Epithelial cell of esophagus (primary cell): ENCODE results near the gene PRPH2.

Experiments
- DNase-seq: peaks from one replicate; pipeline ENCODE4 v3.0.0; 2010; ENCODE audit warnings: low read depth
- H3K4me3 ChIP-seq: 2 replicates; pipeline ENCODE4 v1.5.1; 2011; ENCODE audit warnings: mild to moderate bottlenecking, low read length, control low read depth
- CTCF ChIP-seq: IDR thresholded peaks from 2 replicates; pipeline ENCODE4 v1.5.1; 2011; ENCODE audit warnings: low read depth, mild to moderate bottlenecking, low read length, control low read depth, inconsistent platforms; ENCODE audit not compliant: insufficient read depth; ENCODE audit errors: missing control alignments

The PRPH2 gene

DNA sequence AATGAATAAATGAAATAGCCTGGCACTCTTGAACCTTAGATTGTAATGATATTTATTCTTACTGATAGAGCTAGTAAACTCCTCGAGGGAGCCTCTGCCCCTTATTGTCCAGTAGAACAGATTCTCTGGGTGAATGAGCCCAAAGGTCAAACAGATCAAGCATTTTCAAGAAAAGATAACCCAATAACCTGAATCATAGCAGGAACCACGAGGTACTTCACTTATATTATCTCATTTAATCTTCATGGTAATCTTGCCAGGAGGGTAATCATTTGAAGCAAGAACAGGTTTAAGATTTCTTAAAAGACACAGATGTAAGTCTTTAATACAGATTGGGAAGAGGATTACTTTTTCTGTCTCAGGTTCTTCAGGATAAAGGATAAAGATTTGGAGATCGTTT is 40.6 kb upstream of the PRPH2 start:
- no peak for DNase-seq
- no peak overlapping the region for H3K4me3 ChIP-seq
- no peak for TF ChIP-seq CTCF

DNA sequence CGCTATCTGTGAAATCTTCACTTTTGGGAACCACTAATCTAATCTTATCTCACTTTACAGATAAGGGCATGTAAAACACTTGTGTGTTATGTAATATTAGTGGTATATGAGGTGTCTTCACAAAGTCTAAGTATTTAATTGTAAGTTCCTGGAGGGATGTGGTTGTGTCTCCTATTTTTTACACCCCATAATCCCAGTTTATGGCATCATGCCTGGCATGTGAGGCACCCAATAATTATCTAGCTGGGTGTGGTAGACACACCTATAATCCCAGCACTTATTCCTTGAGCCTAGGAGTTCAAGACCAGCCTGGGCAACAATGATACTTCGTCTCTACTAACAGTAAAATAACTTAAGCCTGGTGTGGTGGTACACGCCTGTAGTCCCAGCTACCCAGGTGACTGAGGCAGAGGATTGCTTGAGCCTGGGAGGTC is 40.0 kb upstream of the PRPH2 start:
- no peak for DNase-seq
- TF ChIP-seq CTCF: no peak
- H3K4me3 ChIP-seq: no peak overlapping the region

GRCh38 chr6:42761287-42762067 is 39.1 kb upstream of the PRPH2 start:
- no peak for DNase-seq
- H3K4me3 ChIP-seq: no peak overlapping the region
- no peak for TF ChIP-seq CTCF

DNA sequence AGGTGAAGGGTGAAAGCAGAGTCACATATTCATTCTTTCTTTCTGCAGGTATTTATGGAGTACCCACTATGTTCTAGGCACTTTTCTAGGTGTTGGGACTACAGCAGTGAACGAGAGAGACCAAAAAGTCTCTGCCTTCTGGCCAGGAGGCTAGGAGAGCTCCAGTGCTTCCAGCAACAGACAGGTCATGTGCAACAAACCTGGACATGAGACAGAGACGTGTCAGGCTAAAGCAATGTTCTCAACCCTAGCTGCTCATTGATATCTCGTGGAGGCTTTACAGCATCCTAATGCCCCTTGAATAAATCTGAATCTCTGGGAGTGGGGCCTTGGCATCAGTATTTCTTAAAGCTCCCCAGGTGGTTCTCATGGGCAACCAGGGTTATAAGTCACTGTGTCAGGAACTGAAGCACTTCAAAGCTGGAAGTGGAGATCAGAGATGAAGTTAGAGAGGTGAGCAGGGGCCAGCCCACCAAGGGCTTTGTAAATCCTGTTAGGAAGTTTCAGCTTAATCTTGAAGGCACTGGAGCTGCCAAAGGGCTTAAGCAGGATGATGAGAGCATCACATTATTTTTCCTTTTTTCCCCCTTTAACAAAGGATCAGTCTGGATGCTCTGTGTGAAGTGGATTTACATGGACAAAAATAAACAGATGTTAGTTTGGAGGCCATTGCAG is 36.5 kb upstream of the PRPH2 start:
- no peak for TF ChIP-seq CTCF
- no peak overlapping the region for H3K4me3 ChIP-seq
- DNase-seq: no peak

DNA sequence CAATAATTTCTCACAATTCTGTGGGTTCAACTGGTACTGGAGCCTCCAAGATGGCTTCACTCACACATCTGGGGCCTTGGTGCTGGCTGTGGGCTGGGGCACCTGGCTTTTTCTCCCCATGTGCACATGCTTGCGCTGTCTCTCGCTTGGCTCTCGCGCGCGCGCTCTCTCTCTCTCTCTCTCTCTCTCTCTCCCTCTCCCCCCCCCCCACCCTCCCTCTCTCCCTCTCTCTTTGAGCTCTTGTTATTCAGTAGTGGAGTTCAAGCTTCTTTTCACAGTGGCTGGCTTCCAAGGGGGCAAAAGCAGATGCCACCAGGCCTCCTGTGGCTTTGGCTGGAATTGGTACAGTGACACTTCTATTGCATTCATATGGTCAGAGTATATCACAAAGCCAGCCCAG is 34.3 kb upstream of the PRPH2 start:
- DNase-seq: no peak
- TF ChIP-seq CTCF: no peak
- no peak overlapping the region for H3K4me3 ChIP-seq

- TF ChIP-seq CTCF: no peak
- H3K4me3 ChIP-seq: no peak overlapping the region
- DNase-seq: no peak
Measured at GRCh38 chr6:42754759-42755158, 32.4 kb upstream of the PRPH2 start.
